GM13977 (cell line): ENCODE data around the gene SLC18A3.

Experiments
- DNase-seq: peaks from one replicate; pipeline ENCODE4 v3.0.0; 2012; ENCODE audit warnings: low spot score
- CTCF ChIP-seq: IDR thresholded peaks from 2 replicates; pipeline ENCODE4 v1.5.1; 2012; ENCODE audit warnings: mild to moderate bottlenecking, control low read depth; ENCODE audit not compliant: insufficient read depth; ENCODE audit errors: extremely low read depth, missing control alignments
- in situ Hi-C: fragments of 300-500 bp; cut with MboI; formaldehyde crosslinking; loops from one replicate; pipeline ENCODE4 v1.12.0; 2022; ENCODE audit warnings: low sequenced_read_pairs, low pct_unique_long_range_greater_than_20kb, mixed read lengths, inconsistent platforms; ENCODE audit not compliant: unreplicated experiment

SLC18A3 gene

GRCh38 chr10:49605216-49605938 is 4.7 kb upstream of the SLC18A3 start:
- in situ Hi-C loops = no loop called here
- no peak for DNase-seq
- no peak for TF ChIP-seq CTCF

DNA sequence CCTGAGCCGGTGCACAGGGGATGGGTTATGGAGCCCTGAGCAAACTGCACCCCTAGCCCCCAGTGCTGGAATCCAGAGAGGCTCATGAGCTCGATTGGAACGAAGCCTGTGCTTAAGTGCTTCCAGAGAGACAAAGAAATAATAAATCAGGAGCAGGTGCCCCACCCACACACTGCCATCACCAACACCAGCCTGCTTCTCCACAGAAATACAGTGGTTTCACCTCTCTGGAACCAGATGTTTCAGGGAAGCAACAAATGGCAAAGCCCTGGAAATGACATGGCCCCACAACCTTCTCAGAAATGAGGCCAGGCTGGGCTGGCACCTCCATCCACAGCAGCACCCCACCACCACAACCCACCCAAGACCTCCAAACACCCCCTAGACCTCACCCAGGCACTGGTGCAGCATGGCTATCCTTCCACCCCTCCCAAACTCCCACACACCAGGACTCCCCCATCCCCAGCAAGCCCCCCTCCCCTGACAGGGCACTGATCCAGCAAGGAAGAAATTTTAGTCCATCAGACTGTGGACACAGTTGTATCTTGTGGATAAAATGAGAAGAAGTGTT is 4.1 kb upstream of the SLC18A3 start:
- in situ Hi-C loops = no loop called here
- no peak for DNase-seq
- TF ChIP-seq CTCF = no peak

- peak; percentile 88 for DNase-seq
- no peak for TF ChIP-seq CTCF
- in situ Hi-C loops = no loop called here
Measured at GRCh38 chr10:49606981-49607535, 3.1 kb upstream of the SLC18A3 start.

DNA sequence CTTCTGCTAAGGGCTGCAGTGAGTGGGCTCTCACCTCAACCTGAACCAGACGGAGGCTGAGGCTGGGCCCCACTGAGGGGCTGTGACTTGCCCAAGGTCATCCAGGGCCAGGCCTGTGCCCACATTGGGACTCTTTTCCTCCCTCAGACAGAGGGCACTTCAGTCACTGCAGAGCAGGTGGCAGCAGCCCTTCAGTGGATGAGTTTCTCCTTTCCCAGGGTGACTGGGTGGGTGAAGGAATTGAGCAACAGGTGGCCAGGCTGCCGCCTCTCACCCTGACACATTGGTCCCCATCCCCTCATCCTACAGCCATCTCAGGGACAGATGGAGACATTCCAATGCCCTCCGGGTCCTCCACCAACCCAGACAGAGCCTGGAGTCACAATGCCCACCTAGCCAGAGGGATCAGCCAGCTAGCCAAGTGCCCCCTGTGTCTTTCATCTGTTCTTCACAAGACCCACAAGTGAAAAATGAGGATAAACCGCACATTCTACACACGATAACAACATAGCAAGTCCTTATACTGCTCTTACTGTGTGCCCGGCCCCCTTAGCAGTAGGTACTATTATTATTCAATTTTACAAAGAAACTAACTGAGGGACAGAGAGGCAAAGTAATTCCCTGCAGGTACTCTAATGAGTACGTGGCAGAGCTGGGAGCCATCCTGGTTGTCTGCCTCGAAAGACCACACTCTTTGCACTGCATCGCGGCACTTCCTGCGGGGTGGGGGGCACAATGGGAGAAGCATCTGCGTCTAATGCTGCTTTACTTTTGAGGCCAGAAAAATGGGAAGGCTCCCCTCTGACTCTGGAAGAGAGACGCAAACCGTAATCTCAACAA is 1.7 kb upstream of the SLC18A3 start:
- in situ Hi-C loops = no loop called here
- TF ChIP-seq CTCF = no peak
- DNase-seq = no peak

DNA sequence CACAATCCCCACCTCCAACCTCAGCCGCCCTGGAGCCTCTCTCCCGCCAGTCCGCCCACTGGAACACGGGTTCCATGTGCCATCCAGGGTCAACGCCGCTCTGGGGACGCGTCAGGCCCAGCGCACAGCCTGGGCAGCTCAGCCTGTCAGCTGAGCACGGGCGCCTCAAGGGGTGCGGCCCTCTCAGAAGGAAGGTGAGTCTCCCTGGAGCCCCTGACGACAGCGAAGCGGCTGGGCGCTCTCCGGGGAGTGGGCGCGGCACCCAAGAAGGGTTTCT is 1.2 kb upstream of the SLC18A3 start:
- no peak for DNase-seq
- in situ Hi-C loops = no loop called here
- TF ChIP-seq CTCF = no peak

DNA sequence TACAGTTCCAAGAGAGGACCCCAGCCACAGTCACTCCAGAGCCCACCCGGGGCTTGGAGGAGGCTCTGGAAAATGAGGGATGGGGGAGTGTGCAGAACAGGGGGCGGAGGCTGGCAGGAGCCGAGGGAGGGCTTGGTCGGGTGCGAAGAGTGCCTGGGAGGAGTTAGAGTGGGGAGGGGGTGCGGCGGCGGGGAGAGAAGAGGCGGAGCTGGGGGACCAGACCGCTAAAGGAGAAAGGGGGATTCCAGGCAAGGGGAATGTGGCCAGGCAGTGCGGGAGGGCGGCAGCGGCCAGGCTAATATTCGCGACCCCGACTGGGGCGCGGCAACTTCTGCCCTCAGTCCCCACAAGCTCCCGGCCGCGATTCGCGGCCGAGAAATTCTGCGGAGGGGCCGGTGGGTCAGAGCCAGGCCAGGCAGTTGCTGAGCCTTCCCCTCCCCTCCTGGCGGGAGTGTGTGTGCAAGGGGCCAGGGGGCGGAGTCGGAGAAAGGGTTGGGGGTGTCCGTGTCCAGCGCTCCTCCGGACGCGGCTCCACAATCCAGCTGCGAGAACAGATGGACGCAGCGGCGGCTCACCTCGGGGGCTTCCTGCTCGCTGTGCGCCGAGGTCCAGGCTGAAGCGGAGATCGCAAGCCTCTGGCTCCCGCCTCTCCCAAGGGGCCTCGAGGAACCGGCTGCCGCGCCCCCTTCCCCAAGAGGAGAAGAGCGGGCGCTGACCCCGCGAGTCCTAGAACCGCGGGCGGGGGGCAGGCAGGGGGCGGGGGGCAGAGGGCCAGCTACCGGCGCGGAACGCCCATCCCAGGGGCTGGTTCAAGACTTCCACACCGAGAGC is 612 bp upstream of the SLC18A3 start:
- in situ Hi-C loops = no loop called here
- no peak for TF ChIP-seq CTCF
- DNase-seq = no peak
